GM12864 (cell line): ENCODE data around the gene CLEC2D.
"Not testable (repeated sequence)": the region's sequence is repeated elsewhere in the genome, so short reads cannot be mapped to it uniquely, and the experiment has no call there.

Experiments
- DNase-seq: peaks from one replicate; pipeline ENCODE4 v3.0.0-alpha.2; 2011; ENCODE audit warnings: low read depth
- H3K4me3 ChIP-seq: 2 replicates; pipeline ENCODE4 v1.5.1; 2011; ENCODE audit warnings: mild to moderate bottlenecking, low read depth, low read length, control low read depth
- TF ChIP-seq, protein P1 (sequence below): IDR thresholded peaks from 2 replicates; pipeline ENCODE4 v1.5.1; 2011; ENCODE audit warnings: low read depth, mild to moderate bottlenecking, moderate library complexity, low read length, control low read depth, inconsistent platforms; ENCODE audit errors: missing control alignments

CLEC2D gene

GRCh38 chr12:9702255-9702654 lies 32.7 kb downstream of the CLEC2D start:
- H3K4me3 ChIP-seq: no peak overlapping the region
- no peak for DNase-seq
- TF ChIP-seq, protein P1, sequence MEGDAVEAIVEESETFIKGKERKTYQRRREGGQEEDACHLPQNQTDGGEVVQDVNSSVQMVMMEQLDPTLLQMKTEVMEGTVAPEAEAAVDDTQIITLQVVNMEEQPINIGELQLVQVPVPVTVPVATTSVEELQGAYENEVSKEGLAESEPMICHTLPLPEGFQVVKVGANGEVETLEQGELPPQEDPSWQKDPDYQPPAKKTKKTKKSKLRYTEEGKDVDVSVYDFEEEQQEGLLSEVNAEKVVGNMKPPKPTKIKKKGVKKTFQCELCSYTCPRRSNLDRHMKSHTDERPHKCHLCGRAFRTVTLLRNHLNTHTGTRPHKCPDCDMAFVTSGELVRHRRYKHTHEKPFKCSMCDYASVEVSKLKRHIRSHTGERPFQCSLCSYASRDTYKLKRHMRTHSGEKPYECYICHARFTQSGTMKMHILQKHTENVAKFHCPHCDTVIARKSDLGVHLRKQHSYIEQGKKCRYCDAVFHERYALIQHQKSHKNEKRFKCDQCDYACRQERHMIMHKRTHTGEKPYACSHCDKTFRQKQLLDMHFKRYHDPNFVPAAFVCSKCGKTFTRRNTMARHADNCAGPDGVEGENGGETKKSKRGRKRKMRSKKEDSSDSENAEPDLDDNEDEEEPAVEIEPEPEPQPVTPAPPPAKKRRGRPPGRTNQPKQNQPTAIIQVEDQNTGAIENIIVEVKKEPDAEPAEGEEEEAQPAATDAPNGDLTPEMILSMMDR: no peak

- not testable (repeated sequence) for DNase-seq, H3K4me3 ChIP-seq
Observed at GRCh38 chr12:9704561-9704960, 35.0 kb downstream of the CLEC2D start.

GRCh38 chr12:9706086-9706685 lies 36.7 kb downstream of the CLEC2D start:
- H3K4me3 ChIP-seq: no peak overlapping the region
- DNase-seq: no peak

GRCh38 chr12:9707356-9707755 lies 37.8 kb downstream of the CLEC2D start:
- H3K4me3 ChIP-seq: no peak overlapping the region
- no peak for DNase-seq
- TF ChIP-seq, protein P1: no peak

More at GRCh38 chr12:9706086-9706685, 36.7 kb downstream of the CLEC2D start:
- TF ChIP-seq, protein P1: no peak

GRCh38 chr12:9707864-9708808 lies 38.6 kb downstream of the CLEC2D start:
- TF ChIP-seq, protein P1: peak; percentile 88
- peak; percentile 55 for DNase-seq
- H3K4me3 ChIP-seq: no peak overlapping the region

DNA sequence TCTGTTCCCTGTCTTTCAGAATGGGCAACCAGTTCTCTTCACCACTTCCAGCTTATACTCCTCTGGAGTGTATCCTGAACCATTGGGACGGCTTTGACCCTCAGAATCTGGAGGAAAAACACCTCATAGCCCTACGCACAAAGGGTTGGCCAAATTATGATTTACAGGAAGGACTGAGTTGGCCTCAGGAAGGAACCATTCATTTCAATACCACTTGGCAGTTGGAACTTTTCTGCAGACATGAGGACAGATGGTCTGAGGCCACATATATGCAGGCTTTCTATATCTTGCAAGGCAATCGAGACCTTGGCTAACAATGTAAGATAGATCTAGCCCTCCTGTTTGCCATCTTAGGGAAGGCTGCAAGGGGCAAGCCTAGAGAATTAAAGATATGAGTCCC lies 39.3 kb downstream of the CLEC2D start:
- no peak overlapping the region for H3K4me3 ChIP-seq
- TF ChIP-seq, protein P1: no peak

GRCh38 chr12:9710584-9711375 lies 41.3 kb downstream of the CLEC2D start:
- H3K4me3 ChIP-seq: no peak overlapping the region
- TF ChIP-seq, protein P1: no peak
- no peak for DNase-seq

More for the DNA sequence above, 39.3 kb downstream of the CLEC2D start:
- DNase-seq: no peak
